Peyer's patch (tissue), 4 donors: ENCODE data around the gene HSBP1.

Experiments used
- POLR2A ChIP-seq, 2 donors: fragments of 450-650 bp; IDR thresholded peaks; one replicate each; pipeline ENCODE4 v1.5.1; 2017; ENCODE audit warnings: antibody characterized with exemption in 2 of 2, mild to moderate bottlenecking in 2 of 2, moderate library complexity in 2 of 2
- TF ChIP-seq, protein P1 (sequence below), 6 experiments: fragments of 450-650 bp in 4 of 6; fragments of 200-600 bp in 2 of 6; sonication (generic) in 1 of 6; IDR thresholded peaks; one replicate each; pipeline ENCODE4 v1.5.1; 2017 to 2019; ENCODE audit warnings: antibody characterized with exemption in 6 of 6, mild to moderate bottlenecking in 3 of 6, moderate library complexity in 1 of 6

DNA sequence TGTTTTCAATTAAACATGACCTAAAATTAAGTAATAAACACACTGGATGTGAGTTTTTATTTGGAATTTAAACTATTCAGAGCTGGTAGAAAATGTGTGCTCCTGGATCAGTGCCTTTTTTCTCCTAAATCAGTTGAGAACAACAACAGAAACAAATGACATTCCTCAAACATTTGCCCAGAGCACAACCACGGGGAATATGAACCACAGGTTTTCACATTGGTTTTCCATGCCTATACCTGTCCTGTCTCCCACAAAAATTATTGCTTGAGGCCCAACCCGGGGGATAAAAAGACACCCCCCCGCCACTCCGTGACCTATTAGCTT, 6.8 kb downstream of the HSBP1 start:
- TF ChIP-seq, protein P1, sequence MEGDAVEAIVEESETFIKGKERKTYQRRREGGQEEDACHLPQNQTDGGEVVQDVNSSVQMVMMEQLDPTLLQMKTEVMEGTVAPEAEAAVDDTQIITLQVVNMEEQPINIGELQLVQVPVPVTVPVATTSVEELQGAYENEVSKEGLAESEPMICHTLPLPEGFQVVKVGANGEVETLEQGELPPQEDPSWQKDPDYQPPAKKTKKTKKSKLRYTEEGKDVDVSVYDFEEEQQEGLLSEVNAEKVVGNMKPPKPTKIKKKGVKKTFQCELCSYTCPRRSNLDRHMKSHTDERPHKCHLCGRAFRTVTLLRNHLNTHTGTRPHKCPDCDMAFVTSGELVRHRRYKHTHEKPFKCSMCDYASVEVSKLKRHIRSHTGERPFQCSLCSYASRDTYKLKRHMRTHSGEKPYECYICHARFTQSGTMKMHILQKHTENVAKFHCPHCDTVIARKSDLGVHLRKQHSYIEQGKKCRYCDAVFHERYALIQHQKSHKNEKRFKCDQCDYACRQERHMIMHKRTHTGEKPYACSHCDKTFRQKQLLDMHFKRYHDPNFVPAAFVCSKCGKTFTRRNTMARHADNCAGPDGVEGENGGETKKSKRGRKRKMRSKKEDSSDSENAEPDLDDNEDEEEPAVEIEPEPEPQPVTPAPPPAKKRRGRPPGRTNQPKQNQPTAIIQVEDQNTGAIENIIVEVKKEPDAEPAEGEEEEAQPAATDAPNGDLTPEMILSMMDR (IDR thresholded peaks at IDR 0.05), result no peak
- no peak for TF ChIP-seq POLR2A (IDR thresholded peaks at IDR 0.05)
